Stimulated activated memory B cell treated with anti-CD40 and anti-IgM and Interleukin-4, amounts not matched to agents 10 μg/mL and 1 μg/mL and 100 μg/mL, for 72 hours (primary cell): ENCODE data around the gene SCGB1C1.
"Not testable (repeated sequence)": the region's sequence is repeated elsewhere in the genome, so short reads cannot be mapped to it uniquely, and the experiment has no call there.

ENCODE experiments used
- ATAC-seq: fragments of 150-1000 bp; cut with Tn5 transposase; 2 replicates; pipeline ENCODE4 v1.10.0; 2021
- H3K27ac Mint-ChIP-seq: one replicate; pipeline ENCODE4 v1.8.0; 2022; ENCODE audit warnings: mild to moderate bottlenecking, mixed read lengths
- H3K27me3 Mint-ChIP-seq: one replicate; pipeline ENCODE4 v1.8.0; 2022; ENCODE audit warnings: mixed read lengths
- H3K36me3 Mint-ChIP-seq: one replicate; pipeline ENCODE4 v1.8.0; 2022; ENCODE audit warnings: mixed read lengths
- H3K4me1 Mint-ChIP-seq: one replicate; pipeline ENCODE4 v1.8.0; 2022; ENCODE audit warnings: mixed read lengths
- H3K4me3 Mint-ChIP-seq: one replicate; pipeline ENCODE4 v1.8.0; 2022; ENCODE audit warnings: mild to moderate bottlenecking, moderate library complexity, mixed read lengths
- H3K9me3 Mint-ChIP-seq: one replicate; pipeline ENCODE4 v1.8.0; 2022; ENCODE audit warnings: mixed read lengths

SCGB1C1 gene

GRCh38 chr11:210122-210802 is 17.4 kb downstream of the SCGB1C1 start:
- Mint-ChIP-seq H3K27me3 (no peaks in the 10 kb centered on the region), H3K36me3 (peaks cover 35% of the 10 kb centered on the region), H3K4me1 (peaks cover 35% of the 10 kb centered on the region), H3K27ac (peak overlapping the region; percentile 93), H3K9me3 (no peaks in the 10 kb centered on the region), H3K4me3 (peak overlapping the region; percentile 87)
- ATAC-seq = no peak

- Mint-ChIP-seq H3K4me3 (no peak overlapping the region), H3K27me3 (no peaks in the 10 kb centered on the region), H3K36me3 (peaks cover 35% of the 10 kb centered on the region), H3K4me1 (peaks cover 34% of the 10 kb centered on the region), H3K27ac (peak overlapping the region; percentile 93), H3K9me3 (no peaks in the 10 kb centered on the region)
- ATAC-seq = no peak
Observed at GRCh38 chr11:210803-211180, 17.9 kb downstream of the SCGB1C1 start.

- ATAC-seq = no peak
- H3K4me3 Mint-ChIP-seq = no peak overlapping the region
- H3K27me3 Mint-ChIP-seq = no peaks in the 10 kb centered on the region
- peaks cover 29% of the 10 kb centered on the region for H3K4me1 Mint-ChIP-seq
- H3K9me3 Mint-ChIP-seq = no peaks in the 10 kb centered on the region
- H3K27ac Mint-ChIP-seq = no peak overlapping the region
- H3K36me3 Mint-ChIP-seq = peaks cover 35% of the 10 kb centered on the region
Observed at GRCh38 chr11:211295-211694, 18.4 kb downstream of the SCGB1C1 start.

GRCh38 chr11:211741-212140 is 18.9 kb downstream of the SCGB1C1 start:
- H3K27ac Mint-ChIP-seq = no peak overlapping the region

GRCh38 chr11:212150-213100 is 19.5 kb downstream of the SCGB1C1 start:
- H3K4me1 Mint-ChIP-seq = peaks cover 22% of the 10 kb centered on the region
- peak overlapping the region; percentile 4 for H3K27ac Mint-ChIP-seq
- H3K9me3 Mint-ChIP-seq = no peaks in the 10 kb centered on the region
- H3K36me3 Mint-ChIP-seq = peaks cover 35% of the 10 kb centered on the region
- no peak overlapping the region for H3K4me3 Mint-ChIP-seq
- H3K27me3 Mint-ChIP-seq = no peaks in the 10 kb centered on the region
- no peak for ATAC-seq

More at GRCh38 chr11:211741-212140, 18.9 kb downstream of the SCGB1C1 start:
- H3K4me3 Mint-ChIP-seq = no peak overlapping the region
- ATAC-seq = no peak
- H3K27me3 Mint-ChIP-seq = no peaks in the 10 kb centered on the region
- H3K4me1 Mint-ChIP-seq = peaks cover 24% of the 10 kb centered on the region
- H3K9me3 Mint-ChIP-seq = no peaks in the 10 kb centered on the region
- peaks cover 35% of the 10 kb centered on the region for H3K36me3 Mint-ChIP-seq

- Mint-ChIP-seq H3K27me3 (no peaks in the 10 kb centered on the region), H3K4me3 (no peak overlapping the region), H3K36me3 (peaks cover 35% of the 10 kb centered on the region), H3K9me3 (no peaks in the 10 kb centered on the region), H3K27ac (peak overlapping the region; percentile 4), H3K4me1 (peaks cover 22% of the 10 kb centered on the region)
- no peak for ATAC-seq
Observed at GRCh38 chr11:213111-213510, 20.2 kb downstream of the SCGB1C1 start.

GRCh38 chr11:214083-214482 is 21.2 kb downstream of the SCGB1C1 start:
- H3K4me3 Mint-ChIP-seq = no peak overlapping the region
- H3K4me1 Mint-ChIP-seq = peaks cover 22% of the 10 kb centered on the region
- no peaks in the 10 kb centered on the region for H3K9me3 Mint-ChIP-seq
- H3K27ac Mint-ChIP-seq = no peak overlapping the region
- ATAC-seq = no peak
- H3K36me3 Mint-ChIP-seq = peaks cover 31% of the 10 kb centered on the region
- no peaks in the 10 kb centered on the region for H3K27me3 Mint-ChIP-seq

GRCh38 chr11:215581-216037 is 22.7 kb downstream of the SCGB1C1 start:
- no peak for ATAC-seq
- peaks cover 29% of the 10 kb centered on the region for H3K36me3 Mint-ChIP-seq
- peaks cover 9% of the 10 kb centered on the region for H3K4me1 Mint-ChIP-seq
- H3K4me3 Mint-ChIP-seq = no peak overlapping the region
- H3K9me3 Mint-ChIP-seq = no peaks in the 10 kb centered on the region
- H3K27ac Mint-ChIP-seq = peak overlapping the region; percentile 14
- H3K27me3 Mint-ChIP-seq = no peaks in the 10 kb centered on the region

- no peaks in the 10 kb centered on the region for H3K9me3 Mint-ChIP-seq
- no peak overlapping the region for H3K4me3 Mint-ChIP-seq
- H3K27me3 Mint-ChIP-seq = no peaks in the 10 kb centered on the region
- no peak for ATAC-seq
- peaks cover 4% of the 10 kb centered on the region for H3K4me1 Mint-ChIP-seq
- peaks cover 25% of the 10 kb centered on the region for H3K36me3 Mint-ChIP-seq
- H3K27ac Mint-ChIP-seq = peak overlapping the region; percentile 14
Observed at GRCh38 chr11:216081-216974, 23.4 kb downstream of the SCGB1C1 start.

GRCh38 chr11:217704-218103 is 24.8 kb downstream of the SCGB1C1 start:
- no peak overlapping the region for H3K27ac Mint-ChIP-seq
- ATAC-seq = no peak
- peaks cover 29% of the 10 kb centered on the region for H3K36me3 Mint-ChIP-seq
- H3K9me3 Mint-ChIP-seq = no peaks in the 10 kb centered on the region
- no peak overlapping the region for H3K4me3 Mint-ChIP-seq
- H3K4me1 Mint-ChIP-seq = peaks cover 4% of the 10 kb centered on the region
- no peaks in the 10 kb centered on the region for H3K27me3 Mint-ChIP-seq

- H3K9me3 Mint-ChIP-seq = no peaks in the 10 kb centered on the region
- H3K4me3 Mint-ChIP-seq = no peak overlapping the region
- peaks cover 4% of the 10 kb centered on the region for H3K4me1 Mint-ChIP-seq
- H3K36me3 Mint-ChIP-seq = peaks cover 33% of the 10 kb centered on the region
- ATAC-seq = no peak
- H3K27ac Mint-ChIP-seq = no peak overlapping the region
- H3K27me3 Mint-ChIP-seq = no peaks in the 10 kb centered on the region
Observed at GRCh38 chr11:218815-219593, 26.1 kb downstream of the SCGB1C1 start.

- not testable (repeated sequence) for H3K9me3 Mint-ChIP-seq, H3K27ac Mint-ChIP-seq
Observed at GRCh38 chr11:220641-221215, 27.9 kb downstream of the SCGB1C1 start.

GRCh38 chr11:221539-221938 is 28.7 kb downstream of the SCGB1C1 start:
- no peak overlapping the region for H3K27ac Mint-ChIP-seq

More at GRCh38 chr11:220641-221215, 27.9 kb downstream of the SCGB1C1 start:
- not testable (repeated sequence) for H3K27me3 Mint-ChIP-seq, H3K4me3 Mint-ChIP-seq, ATAC-seq, H3K4me1 Mint-ChIP-seq
- peaks cover 27% of the 10 kb centered on the region for H3K36me3 Mint-ChIP-seq

More at GRCh38 chr11:221539-221938, 28.7 kb downstream of the SCGB1C1 start:
- Mint-ChIP-seq H3K4me1 (peaks cover 11% of the 10 kb centered on the region), H3K4me3 (no peak overlapping the region), H3K27me3 (no peaks in the 10 kb centered on the region), H3K9me3 (no peaks in the 10 kb centered on the region), H3K36me3 (peaks cover 27% of the 10 kb centered on the region)
- ATAC-seq = no peak
